ENCODE data around the gene TMEM245. TPM values are rescaled to one million over a fixed set of nuclear protein-coding genes. Genes with fewer than 3 reads are reported as not detected.

Gene TMEM245
- total and polyA plus RNA-seq, 2 donors (not counting 3 experiments of a cell fraction or from before 2014, with no cell fraction given), result 44.2 to 48.0 TPM

- Histone ChIP-seq H2AFZ (ENCODE audit: low read depth, low read length) (no peak overlapping the region), H3K4me1 (ENCODE audit: control insufficient read depth, extremely low read depth, insufficient read depth, low read length) (no peaks in the 10 kb centered on the region), H3K9ac (replicated peaks; ENCODE audit: extremely low read depth, insufficient read depth, low read length) (no peak overlapping the region), H3K9me3 (replicated peaks; ENCODE audit: control insufficient read depth, insufficient read depth, low read length) (no peaks in the 10 kb centered on the region), H3K79me2 (ENCODE audit: control insufficient read depth, insufficient read depth, low read length) (peaks cover 1% of the 10 kb centered on the region), H3K27ac (ENCODE audit: insufficient read depth, low read depth, low read length) (no peak overlapping the region), H3K27me3 (ENCODE audit: control insufficient read depth in 2 of 2, insufficient read depth in 2 of 2, low read length in 2 of 2) (no peaks in the 10 kb centered on the region), H3K4me3 (replicated peaks in 1 of 3; ENCODE audit: insufficient read depth in 1 of 3, low read depth in 1 of 3, low read length in 3 of 3) (no peak overlapping the region), H3K36me3 (ENCODE audit: control insufficient read depth in 2 of 2, extremely low read depth in 1 of 2, insufficient read depth in 2 of 2, low read length in 2 of 2) (peaks cover 8% of the 10 kb centered on the region in 2 experiments), H3K9me1 (replicated peaks; ENCODE audit: control insufficient read depth, extremely low read depth, insufficient read depth, low read length) (no peaks in the 10 kb centered on the region), H4K20me1 (replicated peaks; ENCODE audit: control insufficient read depth, extremely low read depth, insufficient read depth, low read length) (peaks cover 2% of the 10 kb centered on the region), H3K4me2 (ENCODE audit: insufficient read depth, low read length) (no peak overlapping the region)
- FAIRE-seq (no peak), DNase-seq (ENCODE audit: low read depth, low spot score) (no peak)
- ChIA-PET CTCF (interaction anchor here (0.9 to 3.7 kb wide), 6 partner anchors 10 to 133 kb away, joined by 3 to 13 read pairs (median 4); partner anchors contain the start of gene TMEM245), POLR2A (no interaction called here)
- dilution Hi-C loops (cut with MboI; ENCODE audit: extremely low pct_ligation_motif_present, low sequenced_read_pairs), result no loop called here
- no TSS peak for BruUV-seq (replicated peaks)
- intact Hi-C loops (cut with micrococcal nuclease), result no loop called here
- TF ChIP-seq FOS (IDR thresholded peaks at IDR 0.05; ENCODE audit: borderline replicate concordance, insufficient read depth, low read length) (no peak), POLR2AphosphoS5 (IDR thresholded peaks at IDR 0.05; ENCODE audit: insufficient read depth, low read depth, low read length) (no peak), GATA2 (IDR thresholded peaks at IDR 0.05; ENCODE audit: insufficient read depth, insufficient read length, low read depth, low read length) (no peak), EZH2 (IDR thresholded peaks at IDR 0.05; ENCODE audit: borderline replicate concordance, low read depth, low read length, severe bottlenecking) (no peak), CTCF (IDR thresholded peaks at IDR 0.05; ENCODE audit: extremely low read depth in 1 of 2, insufficient read depth in 1 of 2, low read depth in 1 of 2, low read length in 2 of 2) (no peak), JUN (IDR thresholded peaks at IDR 0.05; ENCODE audit: borderline replicate concordance, insufficient read depth, insufficient read length, low read depth) (no peak), POLR2A (IDR thresholded peaks at IDR 0.05; ENCODE audit: low read depth, low read length) (no peak), MAX (IDR thresholded peaks at IDR 0.05; ENCODE audit: insufficient read depth, insufficient read length) (no peak), MYC (IDR thresholded peaks at IDR 0.05; ENCODE audit: low read depth, low read length) (no peak)
These were observed 32.0 kb downstream of the TMEM245 start for GRCh38 chr9:109087795-109088194.
